Activated naive CD4-positive, alpha-beta T cell treated with anti-CD3 and anti-CD28 coated beads, Interleukin-2, amount 10 ng/mL, durations not matched to agents 7 days and 5 days (primary cell): ENCODE results near the gene USP3.

ENCODE experiments used
- CTCF ChIA-PET: fragments of 350-600 bp; sonication (Branson Sonifier 250); formaldehyde crosslinking; loops from one replicate; lab custom pipeline; 2021; ENCODE audit warnings: antibody characterized with exemption; lab: Charles Lee
- DNase-seq: peaks from one replicate; pipeline ENCODE4 v3.0.0-alpha.2; 2020
- H3K27ac Mint-ChIP-seq: one replicate; pipeline ENCODE4 v1.8.0; 2021; ENCODE audit warnings: mild to moderate bottlenecking, moderate library complexity, mixed read lengths
- H3K27me3 Mint-ChIP-seq: one replicate; pipeline ENCODE4 v1.8.0; 2021; ENCODE audit warnings: mild to moderate bottlenecking, mixed read lengths
- H3K36me3 Mint-ChIP-seq: one replicate; pipeline ENCODE4 v1.8.0; 2021; ENCODE audit warnings: mixed read lengths
- H3K4me1 Mint-ChIP-seq: one replicate; pipeline ENCODE4 v1.8.0; 2021; ENCODE audit warnings: mixed read lengths
- H3K4me3 Mint-ChIP-seq: one replicate; pipeline ENCODE4 v1.8.0; 2021; ENCODE audit warnings: mild to moderate bottlenecking, moderate library complexity, mixed read lengths
- H3K9me3 Mint-ChIP-seq: one replicate; pipeline ENCODE4 v1.8.0; 2021; ENCODE audit warnings: mixed read lengths

USP3 gene

GRCh38 chr15:63538876-63539275 is 34.5 kb downstream of the USP3 start:
- DNase-seq: no peak
- H3K4me1 Mint-ChIP-seq: peaks cover 19% of the 10 kb centered on the region
- H3K4me3 Mint-ChIP-seq: no peak overlapping the region
- CTCF ChIA-PET: no interaction called here
- H3K27me3 Mint-ChIP-seq: no peaks in the 10 kb centered on the region
- no peaks in the 10 kb centered on the region for H3K9me3 Mint-ChIP-seq
- H3K27ac Mint-ChIP-seq: no peak overlapping the region
- peaks cover 46% of the 10 kb centered on the region for H3K36me3 Mint-ChIP-seq

GRCh38 chr15:63539521-63539920 is 35.1 kb downstream of the USP3 start:
- no peak overlapping the region for H3K27ac Mint-ChIP-seq
- H3K4me3 Mint-ChIP-seq: no peak overlapping the region
- H3K36me3 Mint-ChIP-seq: peaks cover 51% of the 10 kb centered on the region
- CTCF ChIA-PET: no interaction called here
- no peaks in the 10 kb centered on the region for H3K27me3 Mint-ChIP-seq
- H3K9me3 Mint-ChIP-seq: no peaks in the 10 kb centered on the region
- no peak for DNase-seq
- peaks cover 24% of the 10 kb centered on the region for H3K4me1 Mint-ChIP-seq

GRCh38 chr15:63539998-63540397 is 35.6 kb downstream of the USP3 start:
- no peak for DNase-seq
- CTCF ChIA-PET: no interaction called here
- no peaks in the 10 kb centered on the region for H3K27me3 Mint-ChIP-seq
- H3K9me3 Mint-ChIP-seq: no peaks in the 10 kb centered on the region
- H3K4me3 Mint-ChIP-seq: no peak overlapping the region
- H3K36me3 Mint-ChIP-seq: peaks cover 54% of the 10 kb centered on the region
- H3K4me1 Mint-ChIP-seq: peaks cover 28% of the 10 kb centered on the region
- no peak overlapping the region for H3K27ac Mint-ChIP-seq

GRCh38 chr15:63540449-63540848 is 36.1 kb downstream of the USP3 start:
- H3K27me3 Mint-ChIP-seq: no peaks in the 10 kb centered on the region
- H3K36me3 Mint-ChIP-seq: peaks cover 51% of the 10 kb centered on the region
- H3K4me1 Mint-ChIP-seq: peaks cover 28% of the 10 kb centered on the region
- no peak overlapping the region for H3K4me3 Mint-ChIP-seq
- no peak for DNase-seq
- CTCF ChIA-PET: no interaction called here
- no peak overlapping the region for H3K27ac Mint-ChIP-seq
- H3K9me3 Mint-ChIP-seq: no peaks in the 10 kb centered on the region

- CTCF ChIA-PET: interaction anchor here (0.6 to 1.0 kb wide), 3 partner anchors 23 to 78 kb away, joined by 3 read pairs; no protein-coding TSS in a partner anchor
- H3K27ac Mint-ChIP-seq: peak overlapping the region; percentile 16
- DNase-seq: no peak
- H3K4me3 Mint-ChIP-seq: peak overlapping the region; percentile 6
- H3K4me1 Mint-ChIP-seq: peaks cover 23% of the 10 kb centered on the region
- peaks cover 31% of the 10 kb centered on the region for H3K36me3 Mint-ChIP-seq
- H3K27me3 Mint-ChIP-seq: no peaks in the 10 kb centered on the region
- no peaks in the 10 kb centered on the region for H3K9me3 Mint-ChIP-seq
Measured at GRCh38 chr15:63544258-63545026, 40.0 kb downstream of the USP3 start.

- no peak overlapping the region for H3K4me3 Mint-ChIP-seq
- DNase-seq: no peak
- CTCF ChIA-PET: interaction anchor here (0.8 kb wide), 1 partner anchor 28 kb away, joined by 3 read pairs; no protein-coding TSS in a partner anchor
- H3K27ac Mint-ChIP-seq: no peak overlapping the region
- H3K9me3 Mint-ChIP-seq: no peaks in the 10 kb centered on the region
- H3K27me3 Mint-ChIP-seq: no peaks in the 10 kb centered on the region
- peaks cover 23% of the 10 kb centered on the region for H3K4me1 Mint-ChIP-seq
- H3K36me3 Mint-ChIP-seq: peaks cover 21% of the 10 kb centered on the region
Measured at GRCh38 chr15:63545520-63545919, 41.1 kb downstream of the USP3 start.

GRCh38 chr15:63551400-63551799 is 47.0 kb downstream of the USP3 start:
- CTCF ChIA-PET: interaction anchor here (1.4 kb wide), 1 partner anchor 85 kb away, joined by 7 read pairs; no protein-coding TSS in a partner anchor
- DNase-seq: no peak
- Mint-ChIP-seq H3K27me3 (no peaks in the 10 kb centered on the region), H3K27ac (no peak overlapping the region), H3K36me3 (peaks cover 24% of the 10 kb centered on the region), H3K4me1 (peaks cover 6% of the 10 kb centered on the region), H3K9me3 (no peaks in the 10 kb centered on the region), H3K4me3 (no peak overlapping the region)

- Mint-ChIP-seq H3K36me3 (peaks cover 40% of the 10 kb centered on the region), H3K27me3 (no peaks in the 10 kb centered on the region), H3K9me3 (no peaks in the 10 kb centered on the region), H3K4me3 (no peak overlapping the region), H3K4me1 (peaks cover 9% of the 10 kb centered on the region), H3K27ac (no peak overlapping the region)
- CTCF ChIA-PET: interaction anchor here (1.0 to 1.1 kb wide), 2 partner anchors 44 to 66 kb away, joined by 3 to 4 read pairs; partner anchors contain the start of gene FBXL22
- no peak for DNase-seq
Measured at GRCh38 chr15:63553388-63553791, 49.0 kb downstream of the USP3 start.

GRCh38 chr15:63554337-63554927 is 50.0 kb downstream of the USP3 start:
- no peaks in the 10 kb centered on the region for H3K9me3 Mint-ChIP-seq
- peaks cover 12% of the 10 kb centered on the region for H3K4me1 Mint-ChIP-seq

GRCh38 chr15:63555507-63555906 is 51.1 kb downstream of the USP3 start:
- Mint-ChIP-seq H3K4me3 (no peak overlapping the region), H3K9me3 (no peaks in the 10 kb centered on the region), H3K36me3 (peaks cover 56% of the 10 kb centered on the region), H3K27me3 (no peaks in the 10 kb centered on the region), H3K4me1 (peaks cover 12% of the 10 kb centered on the region), H3K27ac (no peak overlapping the region)
- CTCF ChIA-PET: no interaction called here
- no peak for DNase-seq

More at GRCh38 chr15:63554337-63554927, 50.0 kb downstream of the USP3 start:
- Mint-ChIP-seq H3K27ac (no peak overlapping the region), H3K27me3 (no peaks in the 10 kb centered on the region), H3K4me3 (no peak overlapping the region), H3K36me3 (peaks cover 46% of the 10 kb centered on the region)
- CTCF ChIA-PET: interaction anchor here (1.1 kb wide), 1 partner anchor 43 kb away, joined by 3 read pairs; the partner anchor contains the start of gene FBXL22
- no peak for DNase-seq

GRCh38 chr15:63556246-63556645 is 51.9 kb downstream of the USP3 start:
- Mint-ChIP-seq H3K27me3 (no peaks in the 10 kb centered on the region), H3K4me3 (no peak overlapping the region), H3K4me1 (peaks cover 12% of the 10 kb centered on the region), H3K9me3 (no peaks in the 10 kb centered on the region), H3K27ac (peak overlapping the region; percentile 11), H3K36me3 (peaks cover 63% of the 10 kb centered on the region)
- DNase-seq: no peak
- CTCF ChIA-PET: interaction anchor here (0.7 kb wide), 1 partner anchor 51 kb away, joined by 4 read pairs; no protein-coding TSS in a partner anchor

GRCh38 chr15:63556736-63557135 is 52.3 kb downstream of the USP3 start:
- H3K4me3 Mint-ChIP-seq: no peak overlapping the region
- H3K27me3 Mint-ChIP-seq: no peaks in the 10 kb centered on the region
- DNase-seq: no peak
- H3K9me3 Mint-ChIP-seq: no peaks in the 10 kb centered on the region
- CTCF ChIA-PET: interaction anchor here (0.7 kb wide), 1 partner anchor 51 kb away, joined by 4 read pairs; no protein-coding TSS in a partner anchor
- peaks cover 12% of the 10 kb centered on the region for H3K4me1 Mint-ChIP-seq
- peak overlapping the region; percentile 60 for H3K27ac Mint-ChIP-seq
- peaks cover 68% of the 10 kb centered on the region for H3K36me3 Mint-ChIP-seq

- no peaks in the 10 kb centered on the region for H3K27me3 Mint-ChIP-seq
- H3K9me3 Mint-ChIP-seq: no peaks in the 10 kb centered on the region
- no peak overlapping the region for H3K4me3 Mint-ChIP-seq
- H3K27ac Mint-ChIP-seq: no peak overlapping the region
- CTCF ChIA-PET: no interaction called here
- H3K36me3 Mint-ChIP-seq: peaks cover 71% of the 10 kb centered on the region
- H3K4me1 Mint-ChIP-seq: peaks cover 6% of the 10 kb centered on the region
- DNase-seq: no peak
Measured at GRCh38 chr15:63559753-63560152, 55.4 kb downstream of the USP3 start.

- no peaks in the 10 kb centered on the region for H3K27me3 Mint-ChIP-seq
- H3K4me1 Mint-ChIP-seq: peaks cover 6% of the 10 kb centered on the region
- H3K36me3 Mint-ChIP-seq: peaks cover 70% of the 10 kb centered on the region
- no peaks in the 10 kb centered on the region for H3K9me3 Mint-ChIP-seq
- no peak overlapping the region for H3K4me3 Mint-ChIP-seq
- CTCF ChIA-PET: no interaction called here
- peak overlapping the region; percentile 4 for H3K27ac Mint-ChIP-seq
- no peak for DNase-seq
Measured at GRCh38 chr15:63560741-63561448, 56.5 kb downstream of the USP3 start.
